WI38 (cell line): Measurements from ENCODE around the gene TMEM115.

Source experiments
- H3K4me3 ChIP-seq: 2 replicates; pipeline ENCODE4 v1.5.1; 2011; ENCODE audit warnings: low read depth, mild to moderate bottlenecking, control low read depth, low read length
- TF ChIP-seq, protein P1 (sequence below): IDR thresholded peaks from 2 replicates; pipeline ENCODE4 v1.5.1; 2012; ENCODE audit warnings: low read depth, mild to moderate bottlenecking, control low read depth, low read length

TMEM115 gene

GRCh38 chr3:50356553-50356952, 2.8 kb downstream of the TMEM115 start:
- TF ChIP-seq, protein P1, sequence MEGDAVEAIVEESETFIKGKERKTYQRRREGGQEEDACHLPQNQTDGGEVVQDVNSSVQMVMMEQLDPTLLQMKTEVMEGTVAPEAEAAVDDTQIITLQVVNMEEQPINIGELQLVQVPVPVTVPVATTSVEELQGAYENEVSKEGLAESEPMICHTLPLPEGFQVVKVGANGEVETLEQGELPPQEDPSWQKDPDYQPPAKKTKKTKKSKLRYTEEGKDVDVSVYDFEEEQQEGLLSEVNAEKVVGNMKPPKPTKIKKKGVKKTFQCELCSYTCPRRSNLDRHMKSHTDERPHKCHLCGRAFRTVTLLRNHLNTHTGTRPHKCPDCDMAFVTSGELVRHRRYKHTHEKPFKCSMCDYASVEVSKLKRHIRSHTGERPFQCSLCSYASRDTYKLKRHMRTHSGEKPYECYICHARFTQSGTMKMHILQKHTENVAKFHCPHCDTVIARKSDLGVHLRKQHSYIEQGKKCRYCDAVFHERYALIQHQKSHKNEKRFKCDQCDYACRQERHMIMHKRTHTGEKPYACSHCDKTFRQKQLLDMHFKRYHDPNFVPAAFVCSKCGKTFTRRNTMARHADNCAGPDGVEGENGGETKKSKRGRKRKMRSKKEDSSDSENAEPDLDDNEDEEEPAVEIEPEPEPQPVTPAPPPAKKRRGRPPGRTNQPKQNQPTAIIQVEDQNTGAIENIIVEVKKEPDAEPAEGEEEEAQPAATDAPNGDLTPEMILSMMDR, result no peak
- peak overlapping the region; percentile 90 for H3K4me3 ChIP-seq

DNA sequence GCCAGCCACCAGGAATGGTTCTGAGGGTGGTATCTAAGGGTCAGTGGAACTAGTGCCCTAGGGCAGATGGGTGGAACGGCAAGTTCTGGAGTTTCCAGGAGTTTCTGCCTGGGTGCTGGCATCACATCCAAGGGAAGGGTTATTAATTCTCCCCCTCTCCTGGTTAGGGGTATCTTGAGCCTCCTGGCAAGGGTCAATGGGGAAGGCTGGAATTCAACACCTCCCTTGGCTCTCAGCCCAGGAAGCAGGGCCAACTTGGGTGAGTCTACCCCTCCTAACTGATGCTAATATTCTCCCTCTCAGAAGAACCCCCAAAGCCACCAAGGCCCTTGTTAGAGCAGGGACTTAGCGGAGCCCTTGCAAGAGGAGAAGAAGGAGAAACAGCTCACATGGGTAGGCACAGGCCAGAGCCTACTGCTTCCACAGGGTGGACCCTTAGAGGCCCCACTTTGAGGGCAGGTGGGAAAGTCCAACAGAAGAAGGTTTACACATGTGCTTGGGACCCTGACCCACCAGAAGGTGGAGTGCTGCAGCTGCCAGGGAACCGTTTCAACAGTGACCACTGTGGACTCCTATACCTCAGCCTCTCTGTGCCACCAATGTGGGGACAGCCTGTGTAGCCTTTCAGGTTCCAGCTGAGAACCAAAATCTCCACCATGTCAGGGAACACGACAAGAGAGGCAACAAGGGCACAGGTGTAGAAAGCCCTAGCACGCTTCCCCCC, 3.3 kb downstream of the TMEM115 start:
- TF ChIP-seq, protein P1, result no peak
- peak overlapping the region; percentile 90 for H3K4me3 ChIP-seq

- TF ChIP-seq, protein P1, result no peak
- H3K4me3 ChIP-seq, result no peak overlapping the region
Measured at GRCh38 chr3:50354850-50355249, 4.5 kb downstream of the TMEM115 start.

DNA sequence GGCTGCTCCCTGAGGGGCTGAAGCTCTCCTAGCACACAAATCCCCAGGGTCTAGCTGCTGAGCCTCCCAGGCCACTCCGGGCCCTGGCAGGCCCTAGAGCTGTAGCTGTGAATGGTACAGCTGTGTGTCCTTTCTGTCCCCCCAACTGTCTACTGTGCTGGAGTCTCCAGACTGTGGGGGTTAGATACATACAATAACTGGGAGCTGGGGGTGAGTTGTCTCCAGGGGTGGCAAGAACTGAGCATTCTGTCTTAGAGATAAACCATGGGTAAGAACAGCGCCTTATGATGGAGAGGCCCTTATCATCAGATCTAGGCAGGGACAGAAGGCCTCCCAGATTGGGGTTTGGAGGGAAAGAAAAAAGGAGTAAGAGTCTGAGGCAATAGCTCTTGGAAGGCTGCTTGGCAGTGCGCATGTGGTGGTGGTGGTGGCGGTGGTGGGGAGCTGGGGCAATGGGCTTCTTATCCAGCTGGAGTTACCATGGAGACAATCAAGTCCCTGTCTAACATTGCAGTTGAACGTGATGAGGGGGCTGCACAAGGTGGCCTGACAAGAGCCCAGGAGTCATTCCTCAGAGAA, 5.0 kb downstream of the TMEM115 start:
- H3K4me3 ChIP-seq, result no peak overlapping the region
- TF ChIP-seq, protein P1, result no peak

GRCh38 chr3:50353245-50354004, 5.9 kb downstream of the TMEM115 start:
- no peak overlapping the region for H3K4me3 ChIP-seq
- TF ChIP-seq, protein P1, result no peak

DNA sequence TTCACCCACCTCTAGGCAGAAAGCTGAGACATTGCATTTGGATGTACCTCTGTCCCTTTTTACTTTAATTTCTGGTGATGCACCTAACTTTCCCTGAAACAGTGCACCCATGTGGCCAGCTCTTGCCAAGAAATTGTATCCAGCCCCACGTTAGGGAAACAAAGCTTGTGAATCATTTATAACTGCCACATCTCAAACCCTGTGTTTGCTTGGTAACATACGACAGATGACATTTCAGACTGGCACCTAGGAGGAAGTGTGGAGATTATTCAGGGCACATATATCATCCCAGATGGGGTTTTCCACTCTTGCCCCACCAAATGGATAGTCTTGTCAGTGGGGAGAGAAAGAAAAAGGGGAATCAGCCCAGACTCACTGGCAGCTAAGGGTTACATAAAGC, 6.5 kb downstream of the TMEM115 start:
- H3K4me3 ChIP-seq, result no peak overlapping the region
- TF ChIP-seq, protein P1, result 0 out of 2 replicates have a peak, but pooled peaks have one; percentile 14

- TF ChIP-seq, protein P1, result no peak
- peak overlapping the region; percentile 72 for H3K4me3 ChIP-seq
Measured at GRCh38 chr3:50351323-50351697, 8.0 kb downstream of the TMEM115 start.
